Neuronal stem cell (in vitro differentiated cells): ENCODE measurements around the gene RAB17.

Experiments used
- DNase-seq: peaks from one replicate; pipeline ENCODE4 v3.0.0-alpha.2; 2013; ENCODE audit warnings: low spot score
- H2AFZ ChIP-seq: one replicate; pipeline ENCODE4 v1.6.1; 2013; ENCODE audit warnings: mild to moderate bottlenecking, low read length, inconsistent platforms
- H2AK5ac ChIP-seq: 2 replicates; pipeline ENCODE4 v1.6.1; 2013; ENCODE audit warnings: low read depth, mild to moderate bottlenecking, inconsistent platforms, low read length, moderate library complexity, mixed read lengths
- H2BK120ac ChIP-seq: 2 replicates; pipeline ENCODE4 v1.6.1; 2013; ENCODE audit warnings: low read depth, mild to moderate bottlenecking, inconsistent platforms, low read length, moderate library complexity, mixed read lengths
- H2BK12ac ChIP-seq: one replicate; pipeline ENCODE4 v1.6.1; 2013; ENCODE audit warnings: low read length, inconsistent platforms
- H2BK15ac ChIP-seq: 2 replicates; pipeline ENCODE4 v1.6.1; 2013; ENCODE audit warnings: mild to moderate bottlenecking, low read length, inconsistent platforms, mixed read lengths
- H2BK5ac ChIP-seq: one replicate; pipeline ENCODE4 v1.6.1; 2013; ENCODE audit warnings: inconsistent platforms, mild to moderate bottlenecking, low read length, moderate library complexity
- H3K14ac ChIP-seq: one replicate; pipeline ENCODE4 v1.6.1; 2013; ENCODE audit warnings: low read length, inconsistent platforms
- H3K18ac ChIP-seq: 2 replicates; pipeline ENCODE4 v1.6.1; 2013; ENCODE audit warnings: low read length, inconsistent platforms
- H3K23ac ChIP-seq: 2 replicates; pipeline ENCODE4 v1.6.1; 2013; ENCODE audit warnings: low read depth, mild to moderate bottlenecking, mixed read lengths, low read length, inconsistent platforms; ENCODE audit not compliant: poor library complexity
- H3K27ac ChIP-seq: replicated peaks from 3 replicates; pipeline ENCODE4 v1.5.1; 2013; ENCODE audit warnings: low read length, inconsistent platforms
- H3K27me3 ChIP-seq, 3 experiments: 2 replicates each; pipeline ENCODE4 v1.6.1; 2013; ENCODE audit warnings: low read length in 3 of 3, mild to moderate bottlenecking in 2 of 3, inconsistent platforms in 1 of 3, low read depth in 1 of 3, mixed read lengths in 1 of 3, moderate library complexity in 1 of 3; ENCODE audit not compliant: control insufficient read depth in 3 of 3, insufficient read depth in 3 of 3
- H3K36me3 ChIP-seq, 2 donors: replicated peaks in 1 of 2; 2 replicates each; pipeline ENCODE4 v1.6.1; 2013; ENCODE audit warnings: low read length in 2 of 2; ENCODE audit not compliant: control insufficient read depth in 2 of 2, insufficient read depth in 2 of 2
- H3K4ac ChIP-seq: 2 replicates; pipeline ENCODE4 v1.6.1; 2013; ENCODE audit warnings: inconsistent platforms, mild to moderate bottlenecking, low read length, moderate library complexity
- H3K4me1 ChIP-seq, 2 donors: 1 replicate in 1 of 2; 2 replicates in 1 of 2; pipeline ENCODE4 v1.6.1; 2013; ENCODE audit warnings: low read length in 2 of 2, low read depth in 1 of 2; ENCODE audit not compliant: control insufficient read depth in 2 of 2, insufficient read depth in 1 of 2
- H3K4me2 ChIP-seq: one replicate; pipeline ENCODE4 v1.6.1; 2013; ENCODE audit warnings: mild to moderate bottlenecking, low read length, inconsistent platforms; ENCODE audit not compliant: insufficient read depth, poor library complexity, severe bottlenecking
- H3K4me3 ChIP-seq, 2 donors: 2 replicates each; pipeline ENCODE4 v1.5.1; 2013; ENCODE audit warnings: low read length in 2 of 2, mild to moderate bottlenecking in 2 of 2, inconsistent platforms in 1 of 2, moderate library complexity in 1 of 2
- H3K79me1 ChIP-seq: one replicate; pipeline ENCODE4 v1.6.1; 2013; ENCODE audit warnings: low read depth, mild to moderate bottlenecking, inconsistent platforms, low read length, moderate library complexity
- H3K9ac ChIP-seq: one replicate; pipeline ENCODE4 v1.6.1; 2013; ENCODE audit warnings: mild to moderate bottlenecking, low read depth, low read length, inconsistent platforms; ENCODE audit not compliant: poor library complexity
- H3K9me3 ChIP-seq, 2 donors: replicated peaks in 1 of 2; 2 replicates each; pipeline versions ENCODE3 to v1.6.1; 2013; ENCODE audit warnings: low read length in 2 of 2, mild to moderate bottlenecking in 2 of 2, inconsistent platforms in 1 of 2, low read depth in 1 of 2, mixed read lengths in 1 of 2, moderate library complexity in 1 of 2; ENCODE audit not compliant: control insufficient read depth in 2 of 2, insufficient read depth in 1 of 2
- H4K8ac ChIP-seq: one replicate; pipeline ENCODE4 v1.6.1; 2013; ENCODE audit warnings: low read depth, mild to moderate bottlenecking, inconsistent platforms, low read length, moderate library complexity
- H4K91ac ChIP-seq: one replicate; pipeline ENCODE4 v1.6.1; 2013; ENCODE audit warnings: low read length, low read depth, mild to moderate bottlenecking, inconsistent platforms; ENCODE audit not compliant: poor library complexity
- whole genome bisulfite sequencing, 2 donors: extraction: QIAGEN DNeasy Blood & Tissue Kit; methylation state at CpG; one replicate each; pipeline ENCODE4 v1.1.7; 2013; ENCODE audit warnings: missing lambda C conversion rate in 2 of 2, mixed read lengths in 1 of 2; ENCODE audit not compliant: insufficient read length in 2 of 2, insufficient replicate concordance in 1 of 2; ENCODE audit errors: extremely low coverage in 2 of 2; 5-methylcytosine and 5-hydroxymethylcytosine counted together

RAB17 gene

DNA sequence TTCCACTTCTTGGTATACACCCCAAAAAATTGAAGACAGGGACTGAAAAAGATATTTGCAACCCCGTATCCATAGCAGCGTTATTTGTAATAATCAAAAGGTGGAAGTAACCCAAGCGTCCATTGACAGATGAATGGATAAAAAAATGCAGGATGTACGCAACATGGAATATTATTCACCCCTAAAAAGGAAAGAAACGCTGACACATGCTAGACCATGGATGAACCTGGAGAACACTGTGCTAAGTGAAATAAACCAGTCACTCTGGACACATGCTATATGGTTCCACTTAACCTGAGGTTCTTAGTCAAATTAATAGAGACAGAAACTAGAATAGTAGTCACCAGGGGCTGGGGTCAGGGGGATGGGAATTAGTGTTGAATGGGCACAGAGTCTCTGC lies 62.8 kb downstream of the RAB17 start:
- H3K27me3 ChIP-seq = peaks cover 0 to 6% (median 0%) of the 10 kb centered on the region in 3 experiments
- no peak overlapping the region for H3K9ac ChIP-seq
- H2BK12ac ChIP-seq = no peak overlapping the region
- H4K8ac ChIP-seq = no peak overlapping the region
- H3K36me3 ChIP-seq = no peaks in the 10 kb centered on the region
- H3K4me1 ChIP-seq = peaks cover 0 to 4% of the 10 kb centered on the region in 2 donors
- H3K23ac ChIP-seq = no peak overlapping the region
- no peak overlapping the region for H2BK120ac ChIP-seq
- H2BK15ac ChIP-seq = no peak overlapping the region
- H3K4ac ChIP-seq = no peak overlapping the region
- no peak overlapping the region for H3K4me3 ChIP-seq
- H2AK5ac ChIP-seq = no peak overlapping the region
- H2AFZ ChIP-seq = no peak overlapping the region
- no peak overlapping the region for H3K14ac ChIP-seq
- no peaks in the 10 kb centered on the region for H3K79me1 ChIP-seq
- no peak overlapping the region for H4K91ac ChIP-seq
- no peak overlapping the region for H3K4me2 ChIP-seq
- H2BK5ac ChIP-seq = no peak overlapping the region
- H3K9me3 ChIP-seq = no peaks in the 10 kb centered on the region
- H3K18ac ChIP-seq = no peak overlapping the region
- no peak overlapping the region for H3K27ac ChIP-seq
- no peak for DNase-seq
- no CpG with 5 or more reads among the region's 5 CpGs for WGBS, 2 donors

DNA sequence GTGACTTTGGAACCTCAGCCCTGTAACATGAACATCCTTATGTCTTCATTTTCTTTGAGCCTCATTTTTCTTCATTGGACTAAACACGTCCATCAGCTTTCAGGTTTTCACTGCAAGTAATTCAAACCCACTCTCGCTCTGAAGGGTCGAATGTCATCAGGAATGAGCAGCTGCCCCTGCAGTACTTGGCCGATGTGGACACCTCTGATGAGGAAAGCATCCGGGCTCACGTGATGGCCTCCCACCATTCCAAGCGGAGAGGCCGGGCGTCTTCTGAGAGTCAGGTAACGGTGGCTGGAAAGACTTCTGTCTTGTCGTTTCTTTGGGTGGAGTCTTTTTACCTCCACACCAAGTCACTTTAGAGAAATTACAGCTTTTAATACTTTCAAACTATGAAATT lies 63.3 kb downstream of the RAB17 start:
- Histone ChIP-seq H3K14ac (no peak overlapping the region), H3K27me3 (peaks cover 0 to 6% (median 0%) of the 10 kb centered on the region in 3 experiments), H3K9me3 (no peaks in the 10 kb centered on the region), H3K18ac (no peak overlapping the region), H3K79me1 (no peaks in the 10 kb centered on the region), H3K23ac (no peak overlapping the region), H4K8ac (no peak overlapping the region), H3K4me2 (no peak overlapping the region), H3K4me3 (no peak overlapping the region), H3K4me1 (peaks cover 0 to 3% of the 10 kb centered on the region in 2 donors), H2BK120ac (no peak overlapping the region), H2BK5ac (no peak overlapping the region), H2AK5ac (no peak overlapping the region), H2BK15ac (no peak overlapping the region), H3K9ac (no peak overlapping the region), H4K91ac (no peak overlapping the region), H2BK12ac (no peak overlapping the region), H3K36me3 (no peaks in the 10 kb centered on the region), H3K4ac (no peak overlapping the region), H2AFZ (no peak overlapping the region), H3K27ac (no peak overlapping the region)
- WGBS, 2 donors = no CpG with 5 or more reads among the region's 11 CpGs
- no peak for DNase-seq

DNA sequence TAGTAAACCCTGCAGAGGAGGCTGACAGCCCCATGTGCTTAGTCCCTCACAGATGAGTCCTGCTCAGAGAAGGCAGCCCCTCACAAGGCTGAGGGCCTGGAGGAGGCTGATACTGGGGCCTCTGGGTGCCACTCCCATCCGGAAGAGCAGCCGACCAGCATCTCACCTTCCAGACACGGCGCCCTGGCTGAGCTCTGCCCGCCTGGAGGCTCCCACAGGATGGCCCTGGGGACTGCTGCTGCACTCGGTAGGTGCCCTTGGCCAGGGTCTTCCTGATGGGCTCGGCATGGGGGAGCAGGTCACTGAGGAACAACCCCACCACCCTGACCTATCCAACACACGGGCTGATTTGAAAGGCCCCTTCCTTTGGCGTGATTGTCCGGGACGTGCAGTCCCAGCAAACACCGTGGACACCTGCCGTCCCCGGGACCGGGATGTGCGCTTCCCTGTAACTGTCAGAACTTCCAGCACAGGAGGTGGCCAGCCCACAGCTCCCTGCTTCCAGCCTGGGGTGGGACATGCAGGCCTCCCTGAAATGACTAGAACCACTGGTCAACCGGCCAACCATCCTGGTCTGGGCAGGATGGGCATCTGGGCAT lies 64.9 kb downstream of the RAB17 start:
- H4K91ac ChIP-seq = no peak overlapping the region
- peak overlapping the region; percentile 14 for H3K9ac ChIP-seq
- H3K4me3 ChIP-seq = no peak overlapping the region
- no peak overlapping the region for H2BK15ac ChIP-seq
- H3K4ac ChIP-seq = no peak overlapping the region
- H3K36me3 ChIP-seq = no peaks in the 10 kb centered on the region
- peak overlapping the region; percentile 84 for H3K18ac ChIP-seq
- H2AFZ ChIP-seq = no peak overlapping the region
- no peaks in the 10 kb centered on the region for H3K9me3 ChIP-seq
- no peak for DNase-seq
- no peak overlapping the region for H3K4me2 ChIP-seq
- no peak overlapping the region for H2BK12ac ChIP-seq
- H2AK5ac ChIP-seq = peak overlapping the region; percentile 21
- H2BK120ac ChIP-seq = peak overlapping the region; percentile 33
- no peak overlapping the region for H2BK5ac ChIP-seq
- no peak overlapping the region for H3K14ac ChIP-seq
- H3K4me1 ChIP-seq = no peaks in the 10 kb centered on the region
- H3K27me3 ChIP-seq = peaks cover 0 to 4% (median 0%) of the 10 kb centered on the region in 3 experiments
- no CpG with 5 or more reads among the region's 17 CpGs for WGBS, 2 donors
- no peaks in the 10 kb centered on the region for H3K79me1 ChIP-seq
- H4K8ac ChIP-seq = no peak overlapping the region
- no peak overlapping the region for H3K27ac ChIP-seq
- H3K23ac ChIP-seq = no peak overlapping the region

DNA sequence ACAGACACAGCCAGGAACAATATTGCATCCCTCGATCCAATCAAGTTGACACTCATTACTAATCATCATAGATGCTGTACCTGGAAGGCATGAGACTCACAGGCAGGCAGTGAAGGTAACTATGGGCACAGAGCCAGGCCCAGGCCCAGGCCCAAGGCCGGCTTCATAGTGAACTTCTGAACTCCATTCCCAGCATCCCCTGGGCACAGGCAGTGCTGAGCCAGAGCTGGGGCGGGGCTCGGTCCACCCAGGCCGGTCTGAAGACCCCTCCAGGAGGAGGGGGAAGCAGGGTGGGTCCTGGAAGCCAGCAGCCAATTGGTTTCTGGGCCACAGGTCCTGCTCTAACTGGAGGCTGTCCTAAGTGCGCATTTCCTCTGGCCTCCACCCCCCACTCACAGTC lies 65.9 kb downstream of the RAB17 start:
- Histone ChIP-seq H2AFZ (no peak overlapping the region), H3K14ac (no peak overlapping the region), H3K18ac (peak overlapping the region; percentile 7), H2BK15ac (no peak overlapping the region), H3K4ac (no peak overlapping the region), H4K8ac (no peak overlapping the region), H3K4me2 (no peak overlapping the region), H4K91ac (no peak overlapping the region), H3K79me1 (no peaks in the 10 kb centered on the region), H2BK5ac (no peak overlapping the region), H3K9ac (no peak overlapping the region), H2BK12ac (no peak overlapping the region), H3K4me1 (no peaks in the 10 kb centered on the region), H3K27ac (no peak overlapping the region), H3K4me3 (no peak overlapping the region), H3K9me3 (no peaks in the 10 kb centered on the region), H2AK5ac (no peak overlapping the region), H3K27me3 (peaks cover 0 to 7% (median 0%) of the 10 kb centered on the region in 3 experiments), H2BK120ac (no peak overlapping the region), H3K23ac (no peak overlapping the region), H3K36me3 (no peaks in the 10 kb centered on the region)
- WGBS, 2 donors = no CpG with 5 or more reads among the region's 6 CpGs
- no peak for DNase-seq
